Natural killer cell (primary cell): ENCODE measurements around the gene MPST. TPM values are rescaled to one million over a fixed set of nuclear protein-coding genes. Genes with fewer than 3 reads are reported as not detected.
A peak's percentile ranks its signal among the peaks of the same experiment; 100 is the strongest.

Experiments used
- ATAC-seq, 3 donors: fragments of 150-1000 bp in 2 of 3; fragments of 200-7000 bp in 1 of 3; cut with Tn5 transposase; 1 replicate in 1 of 3; 2 replicates in 2 of 3; pipeline ENCODE4 v1.10.0; 2021; ENCODE audit warnings: mild to moderate bottlenecking in 2 of 3, moderate library complexity in 2 of 3
- DNase-seq, 2 donors: peaks; one replicate each; pipeline versions ENCODE4 v3.0.0 to v3.0.0-alpha.2; 2013 to 2021; ENCODE audit warnings: mixed read lengths in 1 of 2
- H3K27ac ChIP-seq: one replicate; pipeline ENCODE4 v1.5.1; 2013; ENCODE audit warnings: mild to moderate bottlenecking, low read length
- H3K27me3 ChIP-seq: one replicate; pipeline ENCODE4 v1.6.1; 2013; ENCODE audit warnings: low read length; ENCODE audit not compliant: control insufficient read depth, insufficient read depth
- H3K36me3 ChIP-seq: one replicate; pipeline ENCODE4 v1.6.1; 2013; ENCODE audit warnings: low read length; ENCODE audit not compliant: control insufficient read depth, insufficient read depth
- H3K4me1 ChIP-seq: one replicate; pipeline ENCODE4 v1.6.1; 2013; ENCODE audit warnings: low read length; ENCODE audit not compliant: control insufficient read depth, insufficient read depth
- H3K4me3 ChIP-seq: one replicate; pipeline ENCODE4 v1.5.1; 2013; ENCODE audit warnings: low read length
- H3K9me3 ChIP-seq: one replicate; pipeline ENCODE4 v1.6.1; 2013; ENCODE audit warnings: low read length; ENCODE audit not compliant: control insufficient read depth, insufficient read depth
- H3K27ac Mint-ChIP-seq, 2 donors: one replicate each; pipeline ENCODE4 v1.8.0; 2022; ENCODE audit warnings: mild to moderate bottlenecking in 2 of 2, mixed read lengths in 2 of 2, moderate library complexity in 1 of 2
- H3K27me3 Mint-ChIP-seq, 2 donors: one replicate each; pipeline ENCODE4 v1.8.0; 2022; ENCODE audit warnings: low read depth in 2 of 2, mixed read lengths in 2 of 2
- H3K36me3 Mint-ChIP-seq: one replicate; pipeline ENCODE4 v1.8.0; 2022; ENCODE audit warnings: mixed read lengths
- H3K4me1 Mint-ChIP-seq, 2 donors: one replicate each; pipeline ENCODE4 v1.8.0; 2022; ENCODE audit warnings: mixed read lengths in 2 of 2
- H3K4me3 Mint-ChIP-seq: one replicate; pipeline ENCODE4 v1.8.0; 2022; ENCODE audit warnings: mild to moderate bottlenecking, moderate library complexity, mixed read lengths
- H3K9me3 Mint-ChIP-seq, 2 donors: one replicate each; pipeline ENCODE4 v1.8.0; 2022; ENCODE audit warnings: mixed read lengths in 2 of 2
- WGBS: methylation state at CpG from one replicate; pipeline ENCODE4 v1.1.7; 2013; ENCODE audit warnings: missing lambda C conversion rate; ENCODE audit not compliant: insufficient coverage; 5-methylcytosine and 5-hydroxymethylcytosine counted together
- intact Hi-C: fragments of 100-400 bp; cut with micrococcal nuclease; formaldehyde crosslinking; loops from one replicate; pipeline ENCODE4 v1.14.2; 2022
- total RNA-seq, 4 donors: library from RNA; stranded (reverse); fragments of 120-200 nt in 1 of 4; gene quantifications; one replicate each; pipeline versions ENCODE4 v1.2.3 to v1.2.4, GENCODE V29; 2013 to 2022
- TF ChIP-seq, protein P1 (sequence below): fragments of 200-600 bp; IDR thresholded peaks from one replicate; pipeline ENCODE4 v1.8.0; 2022; ENCODE audit warnings: antibody characterized with exemption

The MPST gene
- total RNA-seq, 3 donors from 2014 or later (not counting 1 experiment from before 2014, with no cell fraction given) = 21.4 to 23.9 (median 22.9) TPM

DNA sequence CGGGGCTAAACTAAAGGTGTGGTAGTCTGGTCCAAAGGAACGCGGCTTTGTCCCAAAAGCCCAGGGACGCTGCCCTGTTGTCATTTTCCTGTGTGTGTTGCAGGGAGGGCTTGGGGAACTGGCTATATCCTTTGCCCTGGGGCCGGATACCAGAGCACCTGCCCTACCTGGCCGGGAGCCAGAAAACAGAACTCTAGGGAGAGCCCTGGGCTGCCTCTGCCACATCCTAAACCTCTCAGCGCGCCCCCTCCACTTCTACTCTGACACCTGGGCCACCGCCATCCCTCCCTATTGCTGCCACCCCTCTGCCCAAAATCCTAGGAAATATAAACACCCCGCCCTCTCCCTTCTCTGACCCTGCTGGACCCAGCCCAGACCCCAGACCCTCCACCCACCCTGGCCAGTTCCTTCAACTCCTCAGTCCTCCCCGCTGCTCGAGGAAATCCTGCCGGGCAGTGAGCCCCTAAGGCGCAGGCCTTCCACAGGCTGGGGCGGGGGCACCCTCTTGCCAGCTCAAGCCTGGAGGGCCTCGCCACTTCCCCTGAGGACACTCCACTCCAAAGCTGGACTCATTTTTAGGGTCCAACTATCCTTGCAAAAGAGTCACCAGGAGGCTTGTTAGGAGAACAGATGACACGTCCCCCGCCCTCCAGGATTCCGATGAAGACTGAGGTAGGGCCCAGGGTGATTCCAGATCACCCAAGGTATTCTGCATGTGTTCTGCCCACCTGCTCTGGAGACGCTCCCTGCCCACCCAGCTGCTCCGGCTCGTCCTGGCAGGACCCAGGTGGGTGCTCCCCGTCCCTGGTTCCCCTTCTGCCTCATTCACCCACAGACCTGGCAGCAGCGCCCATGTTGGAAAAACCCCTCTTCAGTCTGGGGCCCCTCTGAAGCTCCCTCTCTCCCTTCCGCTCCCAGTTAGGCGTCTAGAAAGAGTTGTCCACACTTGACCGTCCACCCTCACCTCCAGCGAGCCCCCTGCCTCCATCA is 44.2 kb downstream of the MPST start:
- Mint-ChIP-seq H3K4me1 (no peaks in the 10 kb centered on the region), H3K36me3 (no peaks in the 10 kb centered on the region), H3K27ac (no peak overlapping the region), H3K4me3 (no peak overlapping the region), H3K27me3 (peaks cover 7 to 11% of the 10 kb centered on the region in 2 donors), H3K9me3 (no peaks in the 10 kb centered on the region)
- peaks cover under 1% of the 10 kb centered on the region for H3K27me3 ChIP-seq
- no peak overlapping the region for H3K27ac ChIP-seq
- no peaks in the 10 kb centered on the region for H3K9me3 ChIP-seq
- peaks cover 8% of the 10 kb centered on the region for H3K36me3 ChIP-seq
- no peak overlapping the region for H3K4me3 ChIP-seq
- peak in 1 of 2 donors; percentile 48 for DNase-seq
- 85% methylated on average over 28 of the region's 28 CpGs for WGBS
- no peak for ATAC-seq
- intact Hi-C loops = no loop called here
- TF ChIP-seq, protein P1, sequence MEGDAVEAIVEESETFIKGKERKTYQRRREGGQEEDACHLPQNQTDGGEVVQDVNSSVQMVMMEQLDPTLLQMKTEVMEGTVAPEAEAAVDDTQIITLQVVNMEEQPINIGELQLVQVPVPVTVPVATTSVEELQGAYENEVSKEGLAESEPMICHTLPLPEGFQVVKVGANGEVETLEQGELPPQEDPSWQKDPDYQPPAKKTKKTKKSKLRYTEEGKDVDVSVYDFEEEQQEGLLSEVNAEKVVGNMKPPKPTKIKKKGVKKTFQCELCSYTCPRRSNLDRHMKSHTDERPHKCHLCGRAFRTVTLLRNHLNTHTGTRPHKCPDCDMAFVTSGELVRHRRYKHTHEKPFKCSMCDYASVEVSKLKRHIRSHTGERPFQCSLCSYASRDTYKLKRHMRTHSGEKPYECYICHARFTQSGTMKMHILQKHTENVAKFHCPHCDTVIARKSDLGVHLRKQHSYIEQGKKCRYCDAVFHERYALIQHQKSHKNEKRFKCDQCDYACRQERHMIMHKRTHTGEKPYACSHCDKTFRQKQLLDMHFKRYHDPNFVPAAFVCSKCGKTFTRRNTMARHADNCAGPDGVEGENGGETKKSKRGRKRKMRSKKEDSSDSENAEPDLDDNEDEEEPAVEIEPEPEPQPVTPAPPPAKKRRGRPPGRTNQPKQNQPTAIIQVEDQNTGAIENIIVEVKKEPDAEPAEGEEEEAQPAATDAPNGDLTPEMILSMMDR = no peak
- no peaks in the 10 kb centered on the region for H3K4me1 ChIP-seq

GRCh38 chr22:37064553-37064952 is 45.0 kb downstream of the MPST start:
- intact Hi-C loops = no loop called here
- peaks cover 5% of the 10 kb centered on the region for H3K27me3 ChIP-seq
- peaks cover 3% of the 10 kb centered on the region for H3K36me3 ChIP-seq
- DNase-seq (no peak), ATAC-seq (no peak)
- no peaks in the 10 kb centered on the region for H3K4me1 ChIP-seq
- Mint-ChIP-seq H3K9me3 (no peaks in the 10 kb centered on the region), H3K4me1 (no peaks in the 10 kb centered on the region), H3K36me3 (no peaks in the 10 kb centered on the region), H3K27me3 (peaks cover 9 to 13% of the 10 kb centered on the region in 2 donors), H3K4me3 (no peak overlapping the region), H3K27ac (no peak overlapping the region)
- TF ChIP-seq, protein P1 = no peak
- WGBS = 95% methylated on average over 11 of the region's 11 CpGs
- H3K4me3 ChIP-seq = no peak overlapping the region
- no peaks in the 10 kb centered on the region for H3K9me3 ChIP-seq
- H3K27ac ChIP-seq = no peak overlapping the region

- Histone ChIP-seq H3K4me1 (no peaks in the 10 kb centered on the region), H3K36me3 (peaks cover 3% of the 10 kb centered on the region), H3K9me3 (no peaks in the 10 kb centered on the region), H3K27ac (no peak overlapping the region), H3K4me3 (no peak overlapping the region), H3K27me3 (peaks cover 12% of the 10 kb centered on the region)
- Mint-ChIP-seq H3K4me3 (no peak overlapping the region), H3K27me3 (peaks cover 14 to 19% of the 10 kb centered on the region in 2 donors), H3K4me1 (no peaks in the 10 kb centered on the region), H3K36me3 (no peaks in the 10 kb centered on the region), H3K9me3 (no peaks in the 10 kb centered on the region), H3K27ac (no peak overlapping the region)
- TF ChIP-seq, protein P1 = no peak
- intact Hi-C loops = no loop called here
- DNase-seq (no peak), ATAC-seq (no peak)
- 85% methylated on average over 3 of the region's 3 CpGs for WGBS
Observed at GRCh38 chr22:37065180-37065579, 45.6 kb downstream of the MPST start.
